ENCODE measurements around the gene ZBTB24.

GRCh38 chr6:109498052-109498451 lies 15.0 kb upstream of the ZBTB24 start:
- no peak for TF ChIP-seq EP300 (IDR thresholded peaks at IDR 0.05)
- TF ChIP-seq CTCF (IDR thresholded peaks at IDR 0.05), result no peak
- TF ChIP-seq POLR2AphosphoS5 (IDR thresholded peaks at IDR 0.05), result no peak
